Thymus (tissue), 11 donors: ENCODE data around the gene PHOSPHO1. TPM values are rescaled to one million over a fixed set of nuclear protein-coding genes. Genes with fewer than 3 reads are reported as not detected.

Experiments
- DNase-seq, 9 donors: peaks; one replicate each; pipeline ENCODE4 v3.0.0-alpha.2; 2013; ENCODE audit warnings: low spot score in 9 of 9, low read depth in 6 of 9, missing footprints in 1 of 9
- H3K27ac ChIP-seq, 2 donors: one replicate each; pipeline ENCODE4 v1.5.1; 2013; ENCODE audit warnings: control low read depth in 1 of 2, low read depth in 1 of 2, low read length in 1 of 2, mild to moderate bottlenecking in 1 of 2, moderate library complexity in 1 of 2
- H3K27me3 ChIP-seq, 2 donors: one replicate each; pipeline ENCODE4 v1.5.1; 2013; ENCODE audit warnings: low read length in 1 of 2; ENCODE audit not compliant: control insufficient read depth in 2 of 2, insufficient read depth in 1 of 2
- H3K36me3 ChIP-seq, 2 donors: one replicate each; pipeline ENCODE4 v1.5.1; 2013; ENCODE audit warnings: low read length in 1 of 2, mild to moderate bottlenecking in 1 of 2, moderate library complexity in 1 of 2; ENCODE audit not compliant: control insufficient read depth in 2 of 2, insufficient read depth in 2 of 2
- H3K4me1 ChIP-seq, 2 donors: one replicate each; pipeline ENCODE4 v1.5.1; 2013; ENCODE audit warnings: low read length in 2 of 2; ENCODE audit not compliant: control insufficient read depth in 2 of 2, insufficient read depth in 2 of 2
- H3K4me3 ChIP-seq, 2 donors: one replicate each; pipeline ENCODE4 v1.5.1; 2013; ENCODE audit warnings: low read length in 2 of 2, control low read depth in 1 of 2, mild to moderate bottlenecking in 1 of 2
- H3K9me3 ChIP-seq, 2 donors: one replicate each; pipeline ENCODE4 v1.5.1; 2013; ENCODE audit warnings: low read length in 1 of 2, mild to moderate bottlenecking in 1 of 2; ENCODE audit not compliant: control insufficient read depth in 2 of 2, insufficient read depth in 1 of 2
- WGBS: extraction: QIAGEN DNeasy Blood & Tissue Kit; methylation state at CpG from one replicate; pipeline ENCODE4 v1.1.7; 2013; 5-methylcytosine and 5-hydroxymethylcytosine counted together
- polyA plus RNA-seq: library from polyadenylated mRNA; stranded (reverse); fragments of 200-250 nt; gene quantifications from one replicate; pipeline ENCODE4 v1.2.3, GENCODE V29; 2013
- total RNA-seq: library from RNA; stranded (reverse); fragments of 120-200 nt; gene quantifications from one replicate; pipeline ENCODE4 v1.2.4, GENCODE V29; 2013
- donor health status: healthy.

The PHOSPHO1 gene
- total and polyA plus RNA-seq, 2 donors = 0.50 to 1.8 TPM

GRCh38 chr17:49235896-49236295 is 5.3 kb upstream of the PHOSPHO1 start:
- Histone ChIP-seq H3K36me3 (no peaks in the 10 kb centered on the region), H3K4me3 (no peak overlapping the region), H3K9me3 (no peaks in the 10 kb centered on the region), H3K4me1 (peaks cover 3 to 6% of the 10 kb centered on the region in 2 donors), H3K27me3 (peaks cover 11 to 39% of the 10 kb centered on the region in 2 donors), H3K27ac (no peak overlapping the region)
- 90% methylated on average over 4 of the region's 4 CpGs for WGBS
- DNase-seq = no peak

- peaks cover 5 to 13% of the 10 kb centered on the region in 2 donors for H3K4me1 ChIP-seq
- 97% methylated on average over 5 of the region's 5 CpGs for WGBS
- H3K36me3 ChIP-seq = no peaks in the 10 kb centered on the region
- H3K27me3 ChIP-seq = peaks cover 23 to 50% of the 10 kb centered on the region in 2 donors
- H3K9me3 ChIP-seq = no peaks in the 10 kb centered on the region
- H3K4me3 ChIP-seq = no peak overlapping the region
- H3K27ac ChIP-seq = no peak overlapping the region
- no peak for DNase-seq
Measured at GRCh38 chr17:49234509-49235080, 4.0 kb upstream of the PHOSPHO1 start.

DNA sequence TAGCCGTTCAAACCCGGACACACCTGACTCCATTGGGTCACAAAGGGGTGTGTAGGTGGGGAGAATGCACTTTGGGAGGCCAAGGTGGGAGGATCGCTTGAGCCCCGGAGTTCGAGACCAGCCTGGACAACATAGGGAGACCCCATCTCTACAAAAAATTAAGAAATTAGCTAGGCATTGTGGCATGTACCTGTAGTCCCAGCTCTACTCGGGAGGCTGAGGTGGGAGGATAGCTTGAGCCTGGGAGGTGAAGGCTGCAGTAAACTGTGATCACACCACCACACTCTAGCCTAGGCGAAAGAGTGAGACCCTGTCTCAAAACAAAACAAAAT is 942 bp upstream of the PHOSPHO1 start:
- 74% methylated on average over 7 of the region's 7 CpGs for WGBS
- Histone ChIP-seq H3K9me3 (no peaks in the 10 kb centered on the region), H3K27ac (no peak overlapping the region), H3K36me3 (no peaks in the 10 kb centered on the region), H3K27me3 (peaks cover 32 to 72% of the 10 kb centered on the region in 2 donors), H3K4me1 (peaks cover 5 to 16% of the 10 kb centered on the region in 2 donors), H3K4me3 (no peak overlapping the region)
- no peak for DNase-seq

- DNase-seq = no peak
- peaks cover 6 to 16% of the 10 kb centered on the region in 2 donors for H3K4me1 ChIP-seq
Measured at GRCh38 chr17:49229805-49230600, 584 bp downstream of the PHOSPHO1 start.

GRCh38 chr17:49229076-49229804 is 1.3 kb downstream of the PHOSPHO1 start:
- no peak for DNase-seq
- 86% methylated on average over 6 of the region's 6 CpGs for WGBS
- Histone ChIP-seq H3K9me3 (no peaks in the 10 kb centered on the region), H3K27ac (no peak overlapping the region), H3K27me3 (peaks cover 53 to 92% of the 10 kb centered on the region in 2 donors), H3K4me1 (peaks cover 13 to 24% of the 10 kb centered on the region in 2 donors), H3K36me3 (no peaks in the 10 kb centered on the region), H3K4me3 (no peak overlapping the region)

More at GRCh38 chr17:49229805-49230600, 584 bp downstream of the PHOSPHO1 start:
- 12% methylated on average over 36 of the region's 36 CpGs for WGBS
- no peak overlapping the region for H3K27ac ChIP-seq
- H3K9me3 ChIP-seq = no peaks in the 10 kb centered on the region
- peaks cover 45 to 84% of the 10 kb centered on the region in 2 donors for H3K27me3 ChIP-seq
- H3K36me3 ChIP-seq = no peaks in the 10 kb centered on the region
- H3K4me3 ChIP-seq = peak overlapping the region; percentile 50 to 62

DNA sequence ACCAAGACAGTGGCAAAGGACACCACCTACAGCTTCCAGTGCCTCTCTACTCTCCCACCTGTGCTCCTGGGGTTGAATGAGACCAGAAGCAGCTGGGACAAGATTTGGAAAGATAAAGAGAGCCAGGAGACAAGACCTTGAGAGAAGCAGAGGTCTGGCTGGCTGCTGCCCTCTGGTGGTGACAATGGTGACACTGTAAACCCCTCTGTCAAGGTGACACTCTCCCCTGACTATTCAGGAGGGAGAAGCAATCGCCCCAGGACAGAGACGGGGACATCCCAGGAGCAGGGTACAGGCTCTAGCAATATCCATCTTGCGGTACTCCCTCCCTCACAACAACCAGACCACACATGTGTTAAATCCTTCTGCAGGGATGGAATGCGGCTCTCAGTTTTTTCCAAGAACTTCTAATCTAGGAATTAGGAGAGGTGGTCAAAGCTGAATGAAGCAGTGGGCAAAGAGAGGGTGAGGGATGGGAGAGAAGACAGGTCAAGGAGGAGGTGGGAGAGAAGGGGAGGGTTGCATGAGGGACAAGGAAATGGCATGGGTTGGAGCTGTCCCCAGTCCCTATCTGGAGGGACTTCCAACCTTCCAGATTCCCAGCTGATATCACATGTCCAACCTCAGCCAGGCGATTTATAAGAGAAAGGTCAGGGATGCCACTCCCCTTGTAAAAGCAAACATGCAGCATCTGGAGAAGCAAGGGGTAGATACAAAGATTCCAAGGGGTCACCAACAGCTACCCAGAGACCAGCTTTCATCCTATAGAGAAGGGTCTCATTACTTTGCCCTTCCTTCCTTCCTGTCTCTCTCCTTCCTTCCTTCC is 2.9 kb downstream of the PHOSPHO1 start:
- WGBS = 21% methylated on average over 5 of the region's 5 CpGs
- Histone ChIP-seq H3K9me3 (peaks cover 0 to 2% of the 10 kb centered on the region in 2 donors), H3K4me3 (no peak overlapping the region), H3K36me3 (peaks cover 0 to 5% of the 10 kb centered on the region in 2 donors), H3K4me1 (peaks cover 24 to 40% of the 10 kb centered on the region in 2 donors), H3K27ac (no peak overlapping the region), H3K27me3 (peaks cover 64 to 99% of the 10 kb centered on the region in 2 donors)
- DNase-seq = peak in 6 of 9 donors; percentile 68 to 84 (median 77)

DNA sequence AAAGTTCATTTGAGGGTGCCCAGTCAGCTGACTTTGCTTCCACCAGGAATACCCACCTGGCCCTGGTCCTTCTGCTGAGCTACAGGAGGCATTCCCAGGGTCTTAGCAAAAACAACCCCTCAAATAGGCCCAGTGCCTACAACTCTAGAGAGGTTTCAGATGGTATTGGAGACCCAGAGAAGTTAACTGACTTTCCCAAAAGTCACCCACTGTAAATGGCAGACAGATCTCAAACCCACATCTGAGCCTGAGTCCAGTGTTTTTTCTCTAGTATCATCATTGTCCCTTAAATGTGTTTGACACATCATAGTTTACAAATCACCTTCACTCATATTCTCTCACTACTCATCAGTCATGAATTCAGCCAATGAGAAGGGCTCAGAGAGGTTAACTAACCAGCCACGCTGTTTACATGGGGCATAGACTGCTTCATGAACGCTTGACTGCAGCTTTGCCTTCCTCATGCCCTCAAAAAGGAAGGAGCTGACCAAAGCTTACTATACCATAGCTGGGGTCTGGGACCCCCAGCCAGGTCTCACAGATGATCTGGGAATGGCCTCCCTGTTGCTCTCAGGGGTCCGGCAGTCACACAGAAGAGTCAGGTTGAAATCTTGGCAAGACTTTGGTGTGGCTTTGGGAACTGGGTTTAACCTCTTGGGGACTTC is 3.7 kb downstream of the PHOSPHO1 start:
- Histone ChIP-seq H3K9me3 (peaks cover 0 to 2% of the 10 kb centered on the region in 2 donors), H3K4me3 (no peak overlapping the region), H3K27me3 (peaks cover 64 to 98% of the 10 kb centered on the region in 2 donors), H3K36me3 (peaks cover 0 to 8% of the 10 kb centered on the region in 2 donors), H3K4me1 (peaks cover 24 to 42% of the 10 kb centered on the region in 2 donors), H3K27ac (no peak overlapping the region)
- no peak for DNase-seq
- 94% methylated on average over 3 of the region's 3 CpGs for WGBS

DNA sequence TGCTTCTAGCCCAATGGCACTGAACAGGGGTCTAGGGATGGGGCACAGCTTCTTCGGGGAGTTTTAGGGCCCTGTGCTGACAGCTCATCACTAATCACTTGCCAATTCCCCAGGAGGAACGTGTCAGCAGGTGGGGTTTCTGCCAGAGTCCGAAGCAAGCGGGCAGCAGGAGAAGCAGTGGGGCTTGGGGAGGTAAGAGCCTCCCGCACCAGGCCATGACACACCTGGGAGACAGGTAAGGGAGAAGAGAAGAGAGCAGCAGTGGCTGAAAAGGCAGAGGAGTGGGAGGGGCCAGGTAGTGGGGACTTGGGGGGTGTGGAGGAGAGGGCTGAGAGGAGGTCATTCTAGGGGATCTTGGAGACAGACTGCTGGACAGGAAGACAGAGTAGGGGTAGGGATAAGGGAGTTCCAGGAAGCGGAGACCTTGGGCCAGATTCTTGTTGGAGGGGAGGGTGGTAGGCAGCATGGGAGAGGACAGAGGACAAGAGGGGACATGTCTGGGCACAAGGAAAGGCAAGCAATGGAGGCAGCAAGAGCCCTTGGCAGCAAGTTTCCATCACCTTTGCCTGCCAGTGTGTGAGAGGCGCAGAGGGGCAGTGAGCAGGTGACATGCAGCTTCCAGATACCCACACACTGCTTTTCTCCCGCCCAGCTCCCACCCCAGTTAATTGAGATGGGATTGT is 4.9 kb downstream of the PHOSPHO1 start:
- peaks cover 0 to 8% of the 10 kb centered on the region in 2 donors for H3K36me3 ChIP-seq
- H3K4me1 ChIP-seq = peaks cover 19 to 35% of the 10 kb centered on the region in 2 donors
- H3K4me3 ChIP-seq = no peak overlapping the region
- 94% methylated on average over 8 of the region's 8 CpGs for WGBS
- no peak for DNase-seq
- peaks cover 0 to 2% of the 10 kb centered on the region in 2 donors for H3K9me3 ChIP-seq
- H3K27ac ChIP-seq = no peak overlapping the region
- peaks cover 54 to 86% of the 10 kb centered on the region in 2 donors for H3K27me3 ChIP-seq
